Fibroblast of lung (primary cell): Measurements from ENCODE around the gene SLC6A7. TPM values are rescaled to one million over a fixed set of nuclear protein-coding genes. Genes with fewer than 3 reads are reported as not detected.
"Not testable (repeated sequence)": the region's sequence is repeated elsewhere in the genome, so short reads cannot be mapped to it uniquely, and the experiment has no call there.

Experiments
- DNase-seq, 2 donors: peaks; one replicate each; pipeline versions ENCODE4 v3.0.0 to v3.0.0-alpha.2; 2010; ENCODE audit warnings: low read depth in 2 of 2
- H2AFZ ChIP-seq: 2 replicates; pipeline ENCODE4 v1.5.1; 2012; ENCODE audit warnings: low read length, control low read depth, inconsistent platforms
- H3K27ac ChIP-seq: 2 replicates; pipeline ENCODE4 v1.5.1; 2011; ENCODE audit warnings: low read length, control low read depth; ENCODE audit not compliant: insufficient read depth
- H3K27me3 ChIP-seq: 2 replicates; pipeline ENCODE4 v1.5.1; 2011; ENCODE audit warnings: mild to moderate bottlenecking, low read length; ENCODE audit not compliant: control insufficient read depth, insufficient read depth
- H3K36me3 ChIP-seq: 2 replicates; pipeline ENCODE4 v1.5.1; 2011; ENCODE audit warnings: low read length; ENCODE audit not compliant: control insufficient read depth, insufficient read depth
- H3K4me1 ChIP-seq: 2 replicates; pipeline ENCODE4 v1.5.1; 2011; ENCODE audit warnings: low read length; ENCODE audit not compliant: control insufficient read depth, insufficient read depth; ENCODE audit errors: extremely low read depth
- H3K4me2 ChIP-seq: 2 replicates; pipeline ENCODE4 v1.5.1; 2011; ENCODE audit warnings: low read length, control low read depth; ENCODE audit not compliant: insufficient read depth; ENCODE audit errors: extremely low read depth
- H3K4me3 ChIP-seq, 4 experiments: fragments of 200-600 bp in 1 of 4; sonication (generic) in 1 of 4; replicated peaks in 1 of 4; 2 replicates each; pipeline ENCODE4 v1.5.1; 2011 to 2016; ENCODE audit warnings: low read length in 4 of 4, low read depth in 3 of 4, mild to moderate bottlenecking in 3 of 4, control low read depth in 2 of 4, inconsistent platforms in 1 of 4, mixed read lengths in 1 of 4; ENCODE audit not compliant: insufficient read depth in 1 of 4; ENCODE audit errors: control extremely low read depth in 1 of 4
- H3K79me2 ChIP-seq: 2 replicates; pipeline ENCODE4 v1.5.1; 2012; ENCODE audit warnings: mild to moderate bottlenecking, low read length, inconsistent platforms; ENCODE audit not compliant: control insufficient read depth, insufficient read depth
- H3K9ac ChIP-seq: 2 replicates; pipeline ENCODE4 v1.5.1; 2011; ENCODE audit warnings: mild to moderate bottlenecking, low read length, control low read depth; ENCODE audit not compliant: insufficient read depth
- H3K9me3 ChIP-seq: 2 replicates; pipeline ENCODE4 v1.5.1; 2012; ENCODE audit warnings: low read depth, low read length; ENCODE audit not compliant: control insufficient read depth, insufficient read depth
- H4K20me1 ChIP-seq: 2 replicates; pipeline ENCODE4 v1.5.1; 2011; ENCODE audit warnings: low read length; ENCODE audit not compliant: control insufficient read depth, insufficient read depth; ENCODE audit errors: extremely low read depth
- CTCF ChIP-seq, 2 donors: IDR thresholded peaks in 1 of 2; conservative IDR thresholded peaks in 1 of 2; 1 replicate in 1 of 2; 2 replicates in 1 of 2; pipeline ENCODE4 v1.5.1; 2011 to 2012; ENCODE audit warnings: low read length in 2 of 2, control low read depth in 1 of 2, inconsistent platforms in 1 of 2, low read depth in 1 of 2, mild to moderate bottlenecking in 1 of 2
- EZH2 ChIP-seq: IDR thresholded peaks from 2 replicates; pipeline ENCODE4 v1.5.1; 2012; ENCODE audit warnings: low read length, control low read depth, mild to moderate bottlenecking; ENCODE audit errors: missing control alignments
- polyA plus RNA-seq, 2 donors: library from polyadenylated mRNA; depleted of rRNA in 1 of 2; stranded (reverse) in 1 of 2; unstranded in 1 of 2; fragments of >200 nt; gene quantifications; 2 replicates each; pipeline ENCODE4 v1.2.1, GENCODE V29; 2011 to 2012; ENCODE audit warnings: missing spikeins in 1 of 2
- total RNA-seq: library from RNA; depleted of rRNA; stranded (reverse); fragments of >200 nt; gene quantifications from 2 replicates; pipeline ENCODE4 v1.2.1, GENCODE V29; 2014

Gene SLC6A7
- total and polyA plus RNA-seq, 2 donors (not counting 1 experiment from before 2014, with no cell fraction given), result 0.02 TPM; not detected in 1

- no peak for DNase-seq
- H2AFZ ChIP-seq, result no peak overlapping the region
- no peaks in the 10 kb centered on the region for H3K79me2 ChIP-seq
- no peak overlapping the region for H3K4me3 ChIP-seq
- H3K9me3 ChIP-seq, result no peaks in the 10 kb centered on the region
- H3K27me3 ChIP-seq, result no peaks in the 10 kb centered on the region
- no peak overlapping the region for H3K4me2 ChIP-seq
- H3K27ac ChIP-seq, result no peak overlapping the region
- no peak overlapping the region for H3K9ac ChIP-seq
- H3K4me1 ChIP-seq, result peaks cover 14% of the 10 kb centered on the region
- H3K36me3 ChIP-seq, result no peaks in the 10 kb centered on the region
- TF ChIP-seq EZH2, result no peak
- TF ChIP-seq CTCF (conservative IDR thresholded peaks at IDR 0.05 in 1 of 2, IDR thresholded peaks at IDR 0.05 in 1 of 2; ENCODE audit: low read depth in 1 of 2, low read length in 2 of 2), result no peak
- no peaks in the 10 kb centered on the region for H4K20me1 ChIP-seq
Observed at GRCh38 chr5:150246429-150246828, 56.6 kb downstream of the SLC6A7 start.

GRCh38 chr5:150246835-150247234 lies 57.0 kb downstream of the SLC6A7 start:
- H3K4me1 ChIP-seq, result peaks cover 14% of the 10 kb centered on the region
- no peaks in the 10 kb centered on the region for H3K36me3 ChIP-seq
- no peaks in the 10 kb centered on the region for H3K9me3 ChIP-seq

GRCh38 chr5:150247726-150248125 lies 57.9 kb downstream of the SLC6A7 start:
- no peak for DNase-seq
- Histone ChIP-seq H3K79me2 (no peaks in the 10 kb centered on the region), H3K36me3 (no peaks in the 10 kb centered on the region), H3K27ac (no peak overlapping the region), H2AFZ (no peak overlapping the region), H3K4me3 (no peak overlapping the region), H3K27me3 (peaks cover 2% of the 10 kb centered on the region), H3K9ac (no peak overlapping the region), H4K20me1 (no peaks in the 10 kb centered on the region), H3K4me2 (no peak overlapping the region), H3K4me1 (peaks cover 14% of the 10 kb centered on the region), H3K9me3 (no peaks in the 10 kb centered on the region)
- TF ChIP-seq EZH2 (no peak), CTCF (conservative IDR thresholded peaks at IDR 0.05 in 1 of 2, IDR thresholded peaks at IDR 0.05 in 1 of 2; ENCODE audit: low read depth in 1 of 2, low read length in 2 of 2) (no peak)

More at GRCh38 chr5:150246835-150247234, 57.0 kb downstream of the SLC6A7 start:
- Histone ChIP-seq H2AFZ (no peak overlapping the region), H4K20me1 (no peaks in the 10 kb centered on the region), H3K27ac (no peak overlapping the region), H3K4me3 (no peak overlapping the region), H3K27me3 (no peaks in the 10 kb centered on the region), H3K79me2 (no peaks in the 10 kb centered on the region), H3K4me2 (no peak overlapping the region), H3K9ac (no peak overlapping the region)
- TF ChIP-seq EZH2, result no peak
- no peak for TF ChIP-seq CTCF (conservative IDR thresholded peaks at IDR 0.05 in 1 of 2, IDR thresholded peaks at IDR 0.05 in 1 of 2; ENCODE audit: low read depth in 1 of 2, low read length in 2 of 2)
- DNase-seq, result no peak

GRCh38 chr5:150248493-150248892 lies 58.6 kb downstream of the SLC6A7 start:
- H3K4me3 ChIP-seq, DNase-seq, H3K27me3 ChIP-seq, H3K79me2 ChIP-seq, H3K36me3 ChIP-seq, H3K9ac ChIP-seq, H2AFZ ChIP-seq, H3K9me3 ChIP-seq, H4K20me1 ChIP-seq, H3K4me2 ChIP-seq, H3K27ac ChIP-seq: not testable (repeated sequence)
- peaks cover 14% of the 10 kb centered on the region for H3K4me1 ChIP-seq
